HG03521 (cell line): ENCODE results near the gene VPS39.

ENCODE experiments used
- ATAC-seq: cut with Tn5 transposase; IDR thresholded peaks from one replicate; pipeline ENCODE4 v1.9.1; 2021; ENCODE audit warnings: mild to moderate bottlenecking, moderate library complexity; ENCODE audit not compliant: unreplicated experiment

Gene VPS39

DNA sequence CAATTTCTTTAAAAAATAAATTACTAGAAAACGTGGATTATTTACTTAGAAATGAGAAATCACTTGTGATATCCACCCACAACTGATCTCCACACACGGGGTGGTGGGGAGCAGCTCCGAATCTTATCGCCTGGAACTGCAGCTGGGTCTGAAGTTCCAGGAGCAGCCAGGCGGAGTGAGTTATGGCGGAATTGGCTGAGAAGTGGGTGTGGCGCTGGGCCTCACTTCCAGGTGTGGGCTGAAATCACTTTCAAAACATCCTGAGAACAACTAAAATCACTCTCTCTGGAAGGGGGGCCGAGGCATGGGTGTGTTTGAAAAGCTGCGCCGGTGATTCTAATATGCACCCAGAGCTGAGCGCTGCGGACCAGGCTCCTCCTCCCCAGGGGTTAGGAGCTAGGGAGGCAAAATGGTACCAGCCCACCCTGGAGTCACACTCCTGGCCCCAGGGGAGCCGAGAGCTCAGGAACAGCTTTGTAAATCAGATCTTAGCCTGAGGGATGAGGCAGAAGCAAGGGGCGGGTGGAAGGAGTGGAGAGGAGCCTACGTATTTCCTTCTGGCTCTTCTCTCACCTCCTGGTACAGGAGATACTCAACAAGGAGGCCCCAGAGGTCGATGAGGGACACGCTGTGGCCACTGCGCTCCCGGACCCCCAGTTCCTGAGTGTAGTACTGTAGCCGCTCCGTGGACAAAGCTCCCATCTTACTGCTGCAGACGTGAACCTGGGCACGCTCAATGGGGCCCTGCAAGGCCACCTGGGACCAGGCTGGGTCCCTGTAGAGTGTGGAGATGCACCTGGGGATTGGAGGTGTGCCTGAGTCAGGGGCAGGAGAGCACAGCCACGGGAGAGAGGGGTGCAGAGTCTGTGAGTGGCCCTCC, 61.3 kb downstream of the VPS39 start:
- no peak for ATAC-seq

DNA sequence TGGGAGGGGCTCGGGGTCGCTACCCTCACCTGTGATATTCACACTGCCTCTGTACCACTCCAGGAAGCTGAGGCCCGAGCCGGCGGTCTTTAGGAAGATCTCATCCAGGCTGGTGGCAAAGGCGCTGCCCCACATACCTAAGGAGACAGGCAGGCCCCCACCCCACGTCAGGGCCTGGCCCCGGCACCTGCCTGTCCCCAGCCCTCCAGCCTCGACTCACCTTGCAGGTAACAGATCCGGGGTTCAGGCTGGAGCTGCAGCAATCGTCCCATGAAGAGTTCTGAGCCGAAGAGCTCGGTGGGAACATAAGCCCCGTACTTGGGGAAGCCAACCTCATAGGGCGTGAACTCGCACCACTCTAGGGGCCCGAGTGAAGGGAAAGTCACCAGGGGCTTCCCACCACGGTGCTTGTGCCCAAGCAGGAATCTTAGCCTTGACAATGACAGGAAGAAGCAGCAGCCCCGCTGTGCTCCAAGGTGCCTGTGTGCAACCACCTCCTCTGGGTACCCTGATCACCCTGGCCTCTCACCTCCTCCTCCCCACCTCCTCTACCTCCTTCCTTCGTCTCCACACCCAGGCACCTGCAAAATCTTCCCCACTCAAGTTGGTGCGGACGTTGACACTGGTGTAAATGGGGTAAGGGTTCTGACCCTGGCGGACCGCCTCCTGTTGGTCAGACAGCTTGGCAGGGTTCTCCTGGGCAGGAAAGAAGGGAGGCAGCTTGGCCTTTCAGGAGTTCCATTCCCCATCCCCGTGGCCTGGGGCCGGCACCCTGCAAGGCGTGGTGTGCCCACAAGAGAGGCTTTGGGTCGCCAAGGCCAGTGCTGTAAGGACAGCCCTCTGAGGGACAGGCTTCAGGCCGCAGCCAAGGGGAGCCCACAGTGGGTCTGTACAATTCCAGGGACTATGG, 62.3 kb downstream of the VPS39 start:
- ATAC-seq = no peak

DNA sequence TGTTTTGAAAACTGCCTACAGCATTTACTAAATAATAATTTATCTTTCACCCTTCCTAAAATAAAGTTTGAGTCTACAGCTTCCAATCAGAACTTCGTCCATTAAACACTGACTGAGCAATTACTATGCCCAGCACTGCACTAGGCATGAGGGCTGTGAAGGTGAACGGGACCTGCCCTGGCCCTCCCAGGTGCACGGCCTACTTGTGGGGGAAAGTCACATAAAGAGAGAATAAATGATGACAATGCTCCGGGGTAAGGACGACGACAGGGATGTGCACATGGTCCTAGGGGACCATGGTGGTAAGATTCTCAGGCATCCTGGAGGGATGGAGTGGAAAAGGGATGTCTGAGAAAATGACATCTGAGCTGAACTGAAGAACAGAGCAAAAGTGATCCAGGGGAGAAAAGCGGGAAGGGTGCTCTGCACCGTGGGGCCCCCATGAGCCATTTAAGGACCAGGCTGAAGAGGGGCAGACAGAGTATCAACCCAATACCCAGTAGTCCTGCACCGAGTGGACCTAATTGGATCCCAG, 63.2 kb downstream of the VPS39 start:
- no peak for ATAC-seq

DNA sequence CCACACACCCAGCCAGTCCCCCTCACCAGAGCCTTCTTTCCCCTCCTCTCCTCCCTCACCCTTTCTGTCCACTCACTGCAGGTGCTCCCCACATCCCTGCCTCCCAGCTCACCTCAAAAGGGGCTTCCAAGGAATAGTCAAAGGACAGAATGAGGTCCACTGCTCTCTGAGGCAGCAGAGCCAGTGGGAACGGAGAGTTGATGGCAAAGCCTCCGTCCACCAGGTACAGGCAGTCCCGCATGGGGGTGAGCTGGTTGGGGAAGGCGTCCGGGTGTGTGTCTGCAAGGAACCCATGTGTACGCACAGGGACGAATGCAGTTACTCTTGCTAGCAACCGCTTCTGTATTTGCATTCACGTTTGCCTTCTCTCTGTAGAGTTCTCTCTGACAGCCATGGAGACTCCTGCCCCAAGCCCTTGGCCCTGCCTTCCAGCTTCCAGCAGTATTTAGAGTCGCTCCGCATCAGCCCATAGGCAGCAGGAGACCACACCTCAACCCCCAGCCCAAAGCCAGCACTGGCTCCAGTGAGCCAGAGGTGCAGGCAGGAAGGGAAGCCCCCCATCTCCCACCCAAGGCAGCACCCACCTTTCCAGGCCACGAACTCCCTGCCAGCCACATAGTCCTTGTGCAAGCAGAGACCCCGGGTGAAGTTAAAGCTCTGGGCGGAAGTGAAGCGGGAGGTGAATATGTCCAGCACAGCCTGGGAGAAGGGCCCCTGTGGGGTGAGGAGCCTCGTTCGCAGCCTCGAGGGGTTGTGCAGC, 64.1 kb downstream of the VPS39 start:
- ATAC-seq = no peak

DNA sequence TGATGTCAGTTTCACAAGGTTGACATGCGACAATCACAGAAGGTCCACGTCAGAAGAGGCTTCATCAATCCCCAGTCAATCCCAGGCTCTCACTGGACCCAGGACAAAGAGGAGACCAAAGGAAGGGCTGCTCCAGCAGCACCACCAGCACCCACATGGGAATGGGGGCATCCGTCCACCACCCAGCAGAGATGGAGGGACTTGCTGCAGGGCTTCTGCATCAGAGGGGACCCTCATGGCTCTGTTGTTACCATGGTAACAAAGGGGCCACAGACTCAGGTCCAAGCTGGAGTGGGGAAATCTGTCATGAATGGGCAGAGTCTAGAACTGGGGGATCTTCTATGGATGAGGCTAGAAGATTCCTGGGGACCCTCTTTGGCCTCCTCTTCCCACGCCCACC, 64.7 kb downstream of the VPS39 start:
- no peak for ATAC-seq

DNA sequence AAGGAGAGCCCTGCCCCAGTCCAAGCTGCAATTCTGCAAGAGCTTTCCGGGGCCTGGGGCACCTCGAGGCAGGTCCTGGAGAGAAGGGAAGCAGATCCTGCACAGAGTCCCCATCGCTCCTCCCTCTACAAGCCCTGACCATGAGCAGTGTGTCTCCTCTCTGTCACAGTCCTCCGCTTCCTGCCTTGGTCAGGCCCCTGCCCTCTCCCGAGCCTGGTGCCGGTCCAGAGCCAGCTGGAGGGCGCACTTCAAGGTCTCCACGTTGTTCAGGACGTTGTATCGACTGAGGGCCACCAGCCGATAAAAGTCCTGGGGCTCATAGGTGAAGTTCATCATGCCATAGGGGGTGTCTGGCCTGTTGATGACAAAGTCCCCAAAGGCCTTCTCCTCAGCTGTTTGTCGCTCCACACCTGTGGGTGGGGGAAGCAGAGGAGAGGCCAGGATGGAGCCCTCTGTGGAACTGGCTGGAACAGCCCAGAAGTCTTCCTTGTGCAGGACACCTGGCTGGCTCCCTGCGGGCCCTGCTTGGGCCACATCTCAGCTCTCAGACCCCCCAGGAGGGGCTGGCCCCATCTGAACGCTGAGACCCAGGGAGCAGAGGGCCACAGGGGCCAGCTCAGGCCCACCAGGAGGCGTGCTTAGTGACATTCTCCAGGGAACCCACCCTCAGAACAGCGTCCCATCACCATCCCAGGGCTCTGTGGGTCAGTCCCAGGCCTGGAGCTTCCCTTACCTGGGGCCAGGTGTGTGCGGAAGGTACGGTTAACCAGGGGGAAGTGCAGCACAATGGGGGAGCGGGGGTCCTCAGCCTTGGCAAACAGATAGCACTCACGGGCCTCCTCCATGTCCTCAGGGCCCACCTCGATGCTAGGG, 66.1 kb downstream of the VPS39 start:
- ATAC-seq = no peak

DNA sequence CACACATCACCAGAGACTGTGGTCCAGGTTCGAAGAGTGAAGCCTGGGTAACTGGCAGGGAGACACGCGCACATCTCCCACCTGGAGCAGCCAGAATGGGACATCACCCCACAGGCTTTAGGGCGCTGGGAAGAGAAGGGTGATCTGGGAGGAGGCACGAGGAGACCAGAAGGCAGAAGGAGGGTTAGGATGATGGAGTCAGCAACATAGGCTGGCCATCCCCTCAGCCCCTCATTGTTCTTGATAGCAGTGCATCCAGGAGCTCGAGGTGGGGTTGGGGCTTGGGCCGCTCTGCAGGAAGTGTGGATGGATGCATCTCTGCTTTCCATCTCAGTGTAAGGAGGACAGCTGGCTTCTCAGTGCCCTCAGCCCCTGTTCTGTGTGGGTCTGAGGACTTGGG, 66.9 kb downstream of the VPS39 start:
- no peak for ATAC-seq

DNA sequence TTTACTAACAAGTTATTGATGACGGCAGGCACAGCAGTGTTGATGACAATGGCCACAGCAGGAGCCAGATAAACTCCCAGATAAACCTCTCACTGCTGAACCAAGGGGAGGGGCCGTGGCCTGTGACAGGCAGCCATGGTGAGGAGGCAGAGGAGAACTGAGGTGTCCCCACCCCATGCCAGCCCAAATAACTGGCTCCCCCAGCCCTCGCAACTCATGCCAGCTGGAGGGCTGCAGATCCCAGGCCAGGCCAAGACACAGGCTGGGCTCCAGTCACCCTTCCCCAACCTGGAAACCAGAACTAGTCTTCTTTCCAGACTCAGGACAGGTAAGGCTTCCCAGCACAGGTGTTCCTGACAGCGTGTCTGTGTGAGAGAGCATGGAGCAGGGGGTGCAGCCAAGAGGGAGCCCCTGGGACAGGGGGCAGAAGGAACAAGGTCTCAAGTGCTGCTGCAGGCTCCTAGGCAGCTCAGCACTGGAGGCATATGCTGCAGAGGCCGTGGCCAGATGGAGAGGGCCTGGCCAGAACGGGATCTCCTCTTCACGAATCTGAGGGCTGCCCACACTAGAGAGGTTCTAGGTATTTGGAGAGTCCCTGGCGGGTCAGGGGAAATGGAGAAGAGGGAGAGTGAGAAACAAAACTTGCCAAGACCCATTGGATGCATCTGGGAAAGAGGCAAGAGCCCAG, 67.6 kb downstream of the VPS39 start:
- ATAC-seq = no peak

DNA sequence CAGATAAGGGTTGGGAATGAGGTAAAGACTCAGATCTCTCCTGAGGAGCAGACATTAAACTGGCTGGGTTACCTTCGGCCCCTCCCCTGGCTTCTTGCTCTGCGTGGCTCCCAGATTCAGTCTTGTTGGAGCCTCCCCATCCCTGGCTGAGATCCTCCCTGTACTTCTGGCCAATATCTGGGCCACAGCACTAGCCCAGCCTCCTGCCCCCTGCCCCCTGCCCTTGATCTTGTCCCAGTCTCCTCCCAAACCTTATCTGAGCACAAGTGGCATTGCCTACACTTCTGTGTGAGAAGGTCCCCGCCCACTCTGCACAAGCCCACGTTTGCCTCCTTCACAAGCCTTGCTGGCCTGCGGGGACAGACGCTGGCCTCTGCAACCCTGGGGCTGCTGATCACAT, 68.5 kb downstream of the VPS39 start:
- no peak for ATAC-seq

DNA sequence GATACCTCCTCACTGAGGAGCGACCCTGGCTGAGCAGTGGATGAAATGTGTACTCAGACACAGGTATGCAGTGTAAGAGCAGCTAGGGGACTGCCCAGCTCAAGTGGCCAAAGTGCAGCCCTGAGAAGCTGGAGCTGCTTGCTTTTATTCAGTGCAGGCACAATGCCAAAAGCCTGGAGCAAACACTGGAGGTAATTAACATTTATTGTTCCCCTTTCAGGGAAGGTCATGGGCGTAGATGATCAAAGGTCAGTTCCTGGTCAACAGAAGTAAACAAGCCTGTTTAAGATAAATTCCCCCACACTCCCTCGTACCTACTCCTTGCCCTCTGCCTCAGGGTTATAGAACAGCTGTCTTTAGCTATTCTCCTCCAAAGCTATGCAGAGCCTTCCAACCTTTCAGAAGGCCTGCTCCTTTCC, 69.1 kb downstream of the VPS39 start:
- no peak for ATAC-seq

DNA sequence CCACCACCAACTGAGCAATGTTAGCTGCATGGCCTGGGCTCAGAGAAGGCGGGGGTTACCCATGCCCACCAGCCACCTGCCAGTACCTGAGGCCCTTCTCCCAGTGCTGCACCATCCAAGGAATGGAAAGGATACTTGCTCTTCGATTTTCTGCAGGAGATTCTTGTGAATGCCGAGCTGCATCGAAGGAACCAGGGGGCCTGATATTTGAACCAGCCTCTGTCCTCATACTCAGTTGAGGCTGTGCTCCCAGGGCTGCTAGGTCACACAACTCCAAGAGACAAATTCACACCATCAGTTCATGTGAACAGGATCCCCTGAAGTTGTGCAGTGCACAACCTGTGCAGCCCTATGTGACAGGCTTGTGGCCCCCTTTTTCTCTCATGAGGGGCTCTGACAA, 69.7 kb downstream of the VPS39 start:
- ATAC-seq = no peak

DNA sequence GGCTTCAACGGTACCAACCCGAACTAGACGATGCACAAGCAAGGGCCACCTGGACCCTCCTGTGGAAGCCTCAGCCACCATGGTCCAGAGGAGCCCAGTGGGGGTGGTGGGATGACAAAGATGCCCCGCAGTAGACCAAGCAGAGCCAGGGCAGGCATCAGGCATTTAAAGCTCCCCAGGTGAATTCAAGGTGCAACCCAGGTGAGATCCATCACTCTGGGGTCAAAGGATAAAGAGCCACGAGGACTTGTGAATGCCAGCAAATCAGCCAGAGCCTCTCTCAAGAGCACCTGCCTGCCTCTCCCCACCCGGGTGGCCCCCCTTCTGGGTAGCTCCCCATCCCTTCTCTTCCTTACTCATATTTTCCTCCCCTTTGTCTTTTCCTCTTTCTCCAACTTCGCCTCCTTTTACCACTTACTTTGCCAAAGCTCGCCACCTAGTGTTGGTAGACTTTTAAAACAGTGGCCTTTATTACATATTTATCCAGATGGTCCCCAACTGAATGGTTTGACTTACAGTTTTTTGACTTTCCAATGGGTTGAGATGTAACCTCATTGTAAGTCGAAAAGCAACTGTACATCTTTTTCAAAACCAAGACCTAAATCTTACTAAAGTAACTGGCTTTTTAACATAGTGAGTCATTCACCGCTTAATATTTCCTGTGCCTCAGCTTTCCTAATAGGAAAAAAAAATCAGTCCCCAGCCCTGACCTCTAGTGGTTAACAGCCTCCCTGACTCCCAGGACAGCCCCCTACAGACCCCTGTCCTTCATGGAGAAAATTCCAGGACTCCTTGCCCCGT, 70.4 kb downstream of the VPS39 start:
- ATAC-seq = no peak

DNA sequence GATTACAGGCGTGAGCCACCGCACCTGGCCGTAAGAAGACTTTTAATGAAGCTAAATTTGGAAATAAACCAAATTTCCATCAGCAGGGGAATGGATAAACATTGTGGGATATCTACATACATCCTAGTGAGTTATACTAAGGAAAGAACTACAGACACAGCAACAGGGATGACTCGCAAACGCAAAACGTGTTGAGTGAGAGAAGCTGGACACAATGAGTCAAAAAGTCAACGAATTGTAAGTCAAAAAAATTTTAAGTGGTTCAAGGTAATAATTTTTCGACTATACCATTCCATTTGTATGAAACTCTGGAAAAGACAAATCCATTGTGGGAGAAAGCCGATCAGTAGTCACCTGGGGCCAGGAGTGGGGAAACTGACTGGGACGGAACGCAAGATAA, 71.6 kb downstream of the VPS39 start:
- no peak for ATAC-seq

DNA sequence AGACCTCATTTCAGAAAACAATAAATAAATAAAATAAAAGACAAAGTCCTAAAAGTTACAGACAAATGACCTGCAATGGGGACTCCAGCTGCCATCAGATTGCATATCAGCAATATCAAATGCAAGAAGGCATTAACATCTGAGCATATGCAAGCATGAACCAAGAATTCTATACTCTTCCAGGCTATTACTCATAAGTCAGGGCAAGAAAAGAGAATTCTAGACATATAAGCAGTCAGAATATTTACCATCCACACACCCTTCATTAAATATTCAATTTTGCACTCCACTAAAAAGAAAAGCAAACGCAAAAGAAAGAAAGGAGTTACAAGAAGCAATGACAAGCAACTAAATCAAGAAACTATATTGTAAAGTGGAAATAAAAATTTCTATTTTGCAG, 72.8 kb downstream of the VPS39 start:
- no peak for ATAC-seq

DNA sequence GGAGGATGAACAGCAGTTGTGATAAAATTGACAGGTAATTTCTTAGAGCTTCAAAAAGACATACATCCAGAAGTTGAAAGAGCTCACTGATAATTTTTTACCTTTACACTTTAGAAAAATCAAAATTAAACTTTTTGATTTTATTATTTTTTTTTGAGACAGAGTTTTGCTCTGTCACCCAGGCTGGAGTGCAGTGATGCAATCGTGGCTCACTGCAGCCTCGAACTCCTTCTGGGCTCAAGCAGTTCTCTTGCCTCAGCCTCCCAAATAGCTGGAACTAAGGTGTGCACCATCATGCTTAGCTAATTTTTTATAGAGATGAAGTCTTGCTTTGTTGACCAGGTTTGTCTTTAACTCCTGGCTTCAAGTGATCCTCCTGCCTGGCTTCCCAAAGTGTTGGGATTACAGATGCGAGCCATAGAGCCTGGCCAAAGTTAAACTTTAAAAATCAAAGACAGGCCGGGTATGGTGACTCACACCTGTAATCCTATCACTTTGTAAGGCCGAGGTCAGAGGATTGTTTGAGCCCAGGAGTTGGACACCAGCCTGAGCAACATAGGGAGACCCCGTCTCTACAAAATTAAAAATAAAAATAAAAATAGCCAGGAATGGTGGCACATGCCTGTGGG, 73.4 kb downstream of the VPS39 start:
- no peak for ATAC-seq

DNA sequence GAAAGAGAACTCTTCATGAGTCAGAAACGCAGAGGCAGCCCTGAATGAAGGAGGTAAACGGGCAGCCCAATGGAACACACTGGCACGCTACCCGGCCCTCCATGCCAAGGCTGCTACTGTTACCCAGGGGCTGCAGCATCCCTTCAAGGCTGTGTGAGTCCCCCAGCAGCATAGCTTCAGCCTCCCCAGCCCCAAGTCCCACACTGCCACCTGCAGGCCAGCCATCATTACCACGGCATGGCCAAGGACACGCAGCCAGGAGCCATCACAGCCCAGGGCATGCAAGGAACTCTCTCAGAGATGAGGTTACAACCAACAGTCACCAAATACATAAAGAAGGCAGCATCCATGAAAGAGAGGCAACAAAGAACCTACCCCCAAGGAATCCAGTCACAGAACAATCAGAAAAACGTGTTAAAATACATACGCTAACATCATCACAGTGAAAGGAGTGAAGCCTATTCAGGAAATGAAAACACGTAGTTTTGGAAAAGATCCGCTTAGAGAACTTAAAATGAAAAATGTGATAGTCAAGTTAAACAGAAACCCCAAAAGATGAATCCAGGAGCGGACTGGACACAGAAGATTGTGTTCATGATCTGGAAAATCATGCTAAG, 74.1 kb downstream of the VPS39 start:
- ATAC-seq = no peak

DNA sequence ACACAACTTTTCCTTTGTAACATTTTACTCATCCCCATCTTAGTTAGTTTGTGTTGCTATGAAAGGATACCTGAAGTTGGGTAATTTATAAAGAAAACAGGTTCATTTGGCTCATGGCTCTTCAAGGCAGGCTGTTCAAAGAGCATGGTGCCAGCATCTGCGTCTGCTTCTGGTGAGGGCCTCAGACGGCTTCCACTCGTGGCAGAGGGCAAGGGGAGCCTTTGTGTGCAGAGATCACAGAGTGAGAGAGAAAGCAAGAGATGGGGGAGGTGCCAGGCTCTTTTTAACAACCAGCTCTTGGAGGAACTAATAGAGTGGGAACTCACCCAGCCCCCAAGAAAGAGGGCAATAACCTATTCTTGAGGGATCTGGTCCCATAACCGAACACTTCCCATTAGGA, 74.7 kb downstream of the VPS39 start:
- ATAC-seq = no peak
